Mesothelial cell of epicardium (in vitro differentiated cells): Measurements from ENCODE around the gene CYB5RL. TPM values are rescaled to one million over a fixed set of nuclear protein-coding genes. Genes with fewer than 3 reads are reported as not detected.
A peak's percentile ranks its signal among the peaks of the same experiment; 100 is the strongest.

Source experiments
- DNase-seq, 2 experiments: peaks; one replicate each; pipeline ENCODE4 v3.0.0; 2021; ENCODE audit warnings: low spot score in 2 of 2; ENCODE audit not compliant: unreplicated experiment in 2 of 2
- H3K27ac Mint-ChIP-seq: 2 replicates; pipeline ENCODE4 v1.8.0; 2021; ENCODE audit warnings: mixed read lengths
- H3K27me3 Mint-ChIP-seq: 2 replicates; pipeline ENCODE4 v1.8.0; 2021; ENCODE audit warnings: low read depth, mixed read lengths
- H3K36me3 Mint-ChIP-seq: 2 replicates; pipeline ENCODE4 v1.8.0; 2021; ENCODE audit warnings: mixed read lengths
- H3K4me1 Mint-ChIP-seq: 2 replicates; pipeline ENCODE4 v1.8.0; 2021; ENCODE audit warnings: mixed read lengths
- H3K4me3 Mint-ChIP-seq: 2 replicates; pipeline ENCODE4 v1.8.0; 2021; ENCODE audit warnings: mild to moderate bottlenecking, moderate library complexity, mixed read lengths
- H3K9me3 Mint-ChIP-seq: 2 replicates; pipeline ENCODE4 v1.8.0; 2021; ENCODE audit warnings: mixed read lengths
- CTCF ChIP-seq: fragments of 200-600 bp; sonication (generic); IDR thresholded peaks from one replicate; pipeline ENCODE4 v1.5.0; 2021; ENCODE audit warnings: antibody characterized with exemption; ENCODE audit not compliant: unreplicated experiment
- total RNA-seq: library from RNA; stranded (reverse); gene quantifications from 3 replicates; pipeline ENCODE4 v1.2.1, GENCODE V29; 2021

The CYB5RL gene
- total RNA-seq, 1 donor from 2014 or later = 8.5 TPM

- Mint-ChIP-seq H3K9me3 (no peaks in the 10 kb centered on the region), H3K27me3 (no peaks in the 10 kb centered on the region), H3K4me1 (peaks cover 9% of the 10 kb centered on the region), H3K27ac (no peak overlapping the region), H3K36me3 (peaks cover 35% of the 10 kb centered on the region), H3K4me3 (no peak overlapping the region)
- TF ChIP-seq CTCF = no peak
- DNase-seq = no peak
Observed at GRCh38 chr1:54228638-54229079, 28.8 kb upstream of the CYB5RL start.

- peaks cover 9% of the 10 kb centered on the region for H3K4me1 Mint-ChIP-seq
- H3K9me3 Mint-ChIP-seq = no peaks in the 10 kb centered on the region
- peaks cover 35% of the 10 kb centered on the region for H3K36me3 Mint-ChIP-seq
- H3K27ac Mint-ChIP-seq = no peak overlapping the region
- no peak for TF ChIP-seq CTCF
- DNase-seq = no peak
- no peaks in the 10 kb centered on the region for H3K27me3 Mint-ChIP-seq
- H3K4me3 Mint-ChIP-seq = no peak overlapping the region
Observed at GRCh38 chr1:54227891-54228310, 28.1 kb upstream of the CYB5RL start.

- Mint-ChIP-seq H3K9me3 (no peaks in the 10 kb centered on the region), H3K4me1 (peaks cover 9% of the 10 kb centered on the region), H3K27me3 (no peaks in the 10 kb centered on the region), H3K4me3 (no peak overlapping the region), H3K36me3 (peaks cover 35% of the 10 kb centered on the region), H3K27ac (no peak overlapping the region)
- TF ChIP-seq CTCF = no peak
- no peak for DNase-seq
Observed at GRCh38 chr1:54227091-54227602, 27.3 kb upstream of the CYB5RL start.

GRCh38 chr1:54225986-54226559 is 26.2 kb upstream of the CYB5RL start:
- Mint-ChIP-seq H3K4me3 (no peak overlapping the region), H3K4me1 (peaks cover 9% of the 10 kb centered on the region), H3K9me3 (no peaks in the 10 kb centered on the region), H3K27ac (peak overlapping the region; percentile 64), H3K27me3 (no peaks in the 10 kb centered on the region), H3K36me3 (peaks cover 28% of the 10 kb centered on the region)
- DNase-seq = no peak
- TF ChIP-seq CTCF = no peak

GRCh38 chr1:54225378-54225777 is 25.5 kb upstream of the CYB5RL start:
- no peaks in the 10 kb centered on the region for H3K9me3 Mint-ChIP-seq
- H3K27ac Mint-ChIP-seq = peak overlapping the region; percentile 64
- H3K4me3 Mint-ChIP-seq = no peak overlapping the region
- TF ChIP-seq CTCF = no peak
- H3K36me3 Mint-ChIP-seq = peaks cover 21% of the 10 kb centered on the region
- H3K27me3 Mint-ChIP-seq = no peaks in the 10 kb centered on the region
- no peak for DNase-seq
- H3K4me1 Mint-ChIP-seq = peaks cover 9% of the 10 kb centered on the region
